Stimulated activated CD4-positive, alpha-beta T cell treated with anti-CD3 and anti-CD28 coated beads, Interleukin-4, amount 100 ng/mL, for 4 hours (primary cell): ENCODE results near the gene SLC9A4.

Experiments
- DNase-seq, 2 experiments: peaks; one replicate each; pipeline ENCODE4 v3.0.0-alpha.2; 2020

SLC9A4 gene

GRCh38 chr2:102504833-102505232, 31.8 kb downstream of the SLC9A4 start:
- no peak for DNase-seq

GRCh38 chr2:102505290-102505689, 32.3 kb downstream of the SLC9A4 start:
- DNase-seq: no peak

- no peak for DNase-seq
These were observed 33.7 kb downstream of the SLC9A4 start for GRCh38 chr2:102506743-102507142.

- no peak for DNase-seq
These were observed 35.8 kb downstream of the SLC9A4 start for GRCh38 chr2:102508863-102509262.

DNA sequence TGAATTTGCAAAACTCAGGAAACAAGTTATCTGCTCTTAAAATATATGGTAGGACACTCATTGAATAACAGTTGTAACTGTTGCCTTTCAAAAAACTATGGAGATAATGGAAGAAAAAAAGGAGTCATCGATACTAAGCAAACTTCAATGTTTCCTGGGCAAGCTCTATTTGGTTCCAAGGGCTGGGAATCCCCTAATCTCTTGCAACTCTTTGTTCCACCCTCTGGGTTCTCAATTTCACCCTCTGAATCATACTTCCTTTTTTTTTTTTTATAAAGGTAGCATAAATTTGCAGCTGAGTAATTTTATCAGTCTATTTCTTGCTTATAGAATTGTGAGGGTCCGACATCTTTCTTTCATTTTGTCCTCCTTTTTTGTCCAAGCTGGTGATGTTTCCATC, 36.7 kb downstream of the SLC9A4 start:
- no peak for DNase-seq

GRCh38 chr2:102510791-102511575, 38.0 kb downstream of the SLC9A4 start:
- no peak for DNase-seq

GRCh38 chr2:102512161-102512560, 39.1 kb downstream of the SLC9A4 start:
- DNase-seq: no peak

- DNase-seq: no peak
These were observed 40.4 kb downstream of the SLC9A4 start for GRCh38 chr2:102513355-102513939.

GRCh38 chr2:102514061-102514785, 41.2 kb downstream of the SLC9A4 start:
- DNase-seq: no peak

- no peak for DNase-seq
These were observed 42.8 kb downstream of the SLC9A4 start for GRCh38 chr2:102515851-102516250.

- no peak for DNase-seq
These were observed 45.1 kb downstream of the SLC9A4 start for GRCh38 chr2:102518170-102518569.

DNA sequence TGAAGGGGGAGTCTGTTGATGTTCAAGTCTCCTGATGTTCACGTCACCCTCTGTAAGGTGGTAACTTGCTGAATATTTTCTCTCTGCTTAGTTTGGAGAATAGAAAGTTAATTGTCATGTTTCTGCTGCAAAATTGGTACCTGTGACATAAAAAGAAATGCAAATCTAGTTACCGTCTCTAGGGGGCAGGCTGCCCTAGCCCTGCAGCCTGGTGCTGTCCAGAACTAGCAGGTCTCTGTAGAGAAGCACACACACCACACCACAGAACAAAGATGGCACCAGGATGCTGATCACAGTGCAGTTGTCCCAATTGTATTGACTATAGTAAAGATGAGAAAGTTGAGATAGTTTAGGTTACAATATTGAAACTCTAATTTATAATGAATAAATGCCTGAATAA, 47.0 kb downstream of the SLC9A4 start:
- no peak for DNase-seq

GRCh38 chr2:102520801-102521200, 47.8 kb downstream of the SLC9A4 start:
- no peak for DNase-seq

DNA sequence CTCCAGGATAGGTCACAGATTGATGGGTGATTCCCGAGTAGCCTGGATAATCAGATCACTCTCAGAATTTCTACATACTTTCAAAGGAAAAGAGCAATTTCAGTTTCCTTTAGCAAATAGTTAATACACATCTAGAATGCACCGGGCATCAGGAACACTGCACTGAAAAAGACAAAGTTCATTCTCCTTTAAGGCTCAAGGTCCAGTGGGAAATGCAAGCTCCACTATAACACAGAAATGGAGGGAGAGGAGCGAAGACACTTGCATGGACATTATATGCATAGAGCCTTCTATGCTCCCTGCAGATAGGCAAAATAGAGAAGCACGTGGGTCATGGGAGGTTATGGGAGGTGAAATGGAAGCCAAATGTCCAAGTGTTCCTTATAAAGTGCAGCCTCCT, 49.1 kb downstream of the SLC9A4 start:
- no peak for DNase-seq

- no peak for DNase-seq
These were observed 49.9 kb downstream of the SLC9A4 start for GRCh38 chr2:102522890-102523289.

DNA sequence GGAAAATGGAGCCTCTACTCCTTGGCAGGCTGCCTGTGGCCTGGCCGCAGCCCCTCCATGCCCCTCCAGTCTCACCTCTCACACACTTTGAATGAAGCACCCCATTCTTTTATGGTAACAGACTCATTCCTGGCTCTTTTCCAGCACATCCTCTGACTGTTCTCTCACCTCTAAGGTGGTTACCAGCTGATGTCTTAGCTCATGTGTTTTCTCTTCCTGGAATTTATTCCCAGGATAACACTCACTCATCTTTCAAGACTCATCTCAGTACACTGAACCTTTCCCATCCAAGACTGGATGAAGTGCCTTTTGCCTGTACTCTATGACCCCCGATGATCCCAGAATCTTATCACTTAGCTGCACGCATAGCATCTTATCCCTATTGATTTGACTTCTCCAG, 50.6 kb downstream of the SLC9A4 start:
- no peak for DNase-seq

DNA sequence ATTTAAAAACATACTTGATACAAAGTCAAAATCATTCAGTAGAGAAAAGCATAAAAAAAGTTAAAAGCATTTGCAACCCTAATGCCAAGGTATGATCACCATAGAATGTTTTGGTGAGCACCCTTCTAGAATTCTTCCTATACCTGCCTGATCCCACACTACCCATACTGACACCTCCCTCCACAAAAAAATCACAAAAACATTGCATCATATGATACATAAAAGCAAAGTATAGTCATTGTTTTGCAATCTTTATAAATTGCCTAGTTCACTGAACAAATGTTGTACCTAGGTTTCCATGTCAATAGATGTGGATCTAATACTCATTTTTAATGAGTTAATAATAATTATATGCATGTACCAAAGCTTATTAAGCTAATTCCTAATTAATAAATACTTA, 54.1 kb downstream of the SLC9A4 start:
- DNase-seq: no peak

GRCh38 chr2:102538491-102538890, 65.5 kb downstream of the SLC9A4 start:
- DNase-seq: no peak

DNA sequence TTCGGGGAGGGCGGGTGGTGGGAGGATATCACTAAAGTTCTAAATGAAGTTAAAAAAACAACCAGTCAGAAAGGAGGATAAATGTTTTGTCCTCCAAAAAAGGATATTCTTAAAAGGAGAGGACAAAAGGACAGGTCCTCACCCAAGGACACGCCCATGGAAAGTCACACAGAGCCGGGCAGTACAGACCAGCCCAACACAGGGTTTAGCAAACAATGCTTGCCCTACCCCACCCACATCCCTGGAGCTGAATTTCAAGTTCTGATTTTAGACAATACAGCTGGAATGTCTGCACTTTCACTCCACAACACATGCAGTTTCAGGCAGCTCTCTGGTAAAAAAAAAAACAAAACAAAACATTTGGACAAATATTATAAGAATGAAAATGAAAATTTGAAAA, 67.9 kb downstream of the SLC9A4 start:
- DNase-seq: no peak

GRCh38 chr2:102544182-102544581, 71.2 kb downstream of the SLC9A4 start:
- DNase-seq: no peak

GRCh38 chr2:102547462-102547861, 74.4 kb downstream of the SLC9A4 start:
- DNase-seq: no peak

GRCh38 chr2:102549027-102549426, 76.0 kb downstream of the SLC9A4 start:
- DNase-seq: no peak

GRCh38 chr2:102550151-102550550, 77.1 kb downstream of the SLC9A4 start:
- DNase-seq: no peak
